ENCODE results near the gene CCDC15.

The CCDC15 gene

GRCh38 chr11:125073616-125074483 lies 119.8 kb downstream of the CCDC15 start:
- no peaks in the 10 kb centered on the region for H3K9me3 ChIP-seq
- no peak for DNase-seq
- no peak overlapping the region for H3K4me3 ChIP-seq (ENCODE audit: low read depth, low read length)
- no peak for TF ChIP-seq CTCF (IDR thresholded peaks at IDR 0.05; ENCODE audit: low read depth, low read length)
- H3K27me3 ChIP-seq: peaks cover 23% of the 10 kb centered on the region
- no peaks in the 10 kb centered on the region for H3K4me1 ChIP-seq
- no peaks in the 10 kb centered on the region for H3K36me3 ChIP-seq

DNA sequence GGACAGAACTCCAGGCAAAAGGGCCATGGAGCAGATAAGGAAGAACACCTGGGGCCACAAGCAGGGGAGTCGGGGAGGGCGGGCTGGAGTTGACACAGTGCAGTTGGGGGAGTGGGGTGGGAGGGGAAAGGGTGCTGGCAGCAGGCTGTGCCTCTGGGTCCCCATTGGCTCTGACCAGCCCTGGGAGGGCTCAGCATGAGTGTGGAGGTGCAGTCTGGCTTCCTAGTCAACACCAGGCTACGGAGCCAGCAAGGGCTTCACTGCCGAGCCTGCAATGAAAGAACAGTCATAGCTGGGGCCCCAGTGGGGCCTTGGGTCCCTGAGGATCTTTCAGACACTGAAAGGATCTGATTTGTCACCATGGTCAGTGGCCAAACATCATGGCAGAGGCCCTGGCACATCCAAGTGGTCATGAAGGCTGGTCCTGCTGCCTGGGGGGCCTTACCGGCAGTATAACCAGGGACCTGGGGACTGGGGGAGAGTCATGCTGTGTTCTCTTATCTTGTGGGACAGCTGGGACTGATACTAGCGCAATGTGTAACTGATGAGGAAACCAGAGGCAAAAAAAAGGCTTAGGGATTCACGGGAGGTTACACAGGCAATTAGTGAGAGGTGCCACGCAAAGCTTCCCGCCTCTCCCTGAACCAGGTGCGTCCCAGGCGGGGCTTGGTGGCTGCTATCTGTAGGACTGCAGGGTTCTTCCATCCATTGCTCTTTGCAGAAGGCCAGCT lies 120.7 kb downstream of the CCDC15 start:
- TF ChIP-seq CTCF (IDR thresholded peaks at IDR 0.05; ENCODE audit: low read depth, low read length): no peak
- H3K27me3 ChIP-seq: peaks cover 23% of the 10 kb centered on the region
- DNase-seq: no peak
- no peak overlapping the region for H3K4me3 ChIP-seq (ENCODE audit: low read depth, low read length)
- no peaks in the 10 kb centered on the region for H3K9me3 ChIP-seq
- no peaks in the 10 kb centered on the region for H3K4me1 ChIP-seq
- H3K36me3 ChIP-seq: no peaks in the 10 kb centered on the region

DNA sequence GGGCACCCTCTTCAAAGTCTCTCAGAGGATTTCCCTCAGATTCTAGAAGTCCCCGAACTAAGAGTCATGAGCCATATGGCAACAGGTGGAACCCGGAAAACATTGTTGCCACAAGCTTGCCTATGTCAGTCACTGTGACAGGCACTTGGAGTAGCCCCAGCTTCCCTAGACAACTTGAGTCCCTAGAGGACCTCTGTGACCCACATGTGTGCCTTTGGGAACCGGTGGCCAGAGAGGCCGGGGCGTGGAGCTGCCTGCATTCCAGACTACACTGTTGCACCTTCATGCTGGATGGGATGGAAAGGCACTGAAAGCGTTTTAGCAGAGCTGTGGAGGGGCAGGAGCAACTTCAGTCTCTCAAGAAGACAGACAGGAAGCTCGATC lies 121.2 kb downstream of the CCDC15 start:
- no peak for DNase-seq
- Histone ChIP-seq H3K27me3 (peaks cover 23% of the 10 kb centered on the region), H3K4me3 (ENCODE audit: low read depth, low read length) (no peak overlapping the region), H3K4me1 (no peaks in the 10 kb centered on the region), H3K36me3 (no peaks in the 10 kb centered on the region), H3K9me3 (no peaks in the 10 kb centered on the region)
- TF ChIP-seq CTCF (IDR thresholded peaks at IDR 0.05; ENCODE audit: low read depth, low read length): no peak

GRCh38 chr11:125075900-125076317 lies 121.9 kb downstream of the CCDC15 start:
- TF ChIP-seq CTCF (IDR thresholded peaks at IDR 0.05; ENCODE audit: low read depth, low read length): no peak
- Histone ChIP-seq H3K9me3 (no peaks in the 10 kb centered on the region), H3K36me3 (no peaks in the 10 kb centered on the region), H3K27me3 (peaks cover 23% of the 10 kb centered on the region), H3K4me3 (ENCODE audit: low read depth, low read length) (no peak overlapping the region), H3K4me1 (no peaks in the 10 kb centered on the region)
- DNase-seq: no peak

- no peak for DNase-seq
- TF ChIP-seq CTCF (IDR thresholded peaks at IDR 0.05; ENCODE audit: low read depth, low read length): no peak
Measured at GRCh38 chr11:125076378-125076945, 122.5 kb downstream of the CCDC15 start.

More at GRCh38 chr11:125076378-125076945, 122.5 kb downstream of the CCDC15 start:
- H3K27me3 ChIP-seq: peaks cover 23% of the 10 kb centered on the region
- H3K4me3 ChIP-seq (ENCODE audit: low read depth, low read length): no peak overlapping the region
- no peaks in the 10 kb centered on the region for H3K4me1 ChIP-seq
- no peaks in the 10 kb centered on the region for H3K9me3 ChIP-seq
- no peaks in the 10 kb centered on the region for H3K36me3 ChIP-seq

All from BE2C (cell line).